Measurements from ENCODE around the gene SLC39A13.

SLC39A13 gene

DNA sequence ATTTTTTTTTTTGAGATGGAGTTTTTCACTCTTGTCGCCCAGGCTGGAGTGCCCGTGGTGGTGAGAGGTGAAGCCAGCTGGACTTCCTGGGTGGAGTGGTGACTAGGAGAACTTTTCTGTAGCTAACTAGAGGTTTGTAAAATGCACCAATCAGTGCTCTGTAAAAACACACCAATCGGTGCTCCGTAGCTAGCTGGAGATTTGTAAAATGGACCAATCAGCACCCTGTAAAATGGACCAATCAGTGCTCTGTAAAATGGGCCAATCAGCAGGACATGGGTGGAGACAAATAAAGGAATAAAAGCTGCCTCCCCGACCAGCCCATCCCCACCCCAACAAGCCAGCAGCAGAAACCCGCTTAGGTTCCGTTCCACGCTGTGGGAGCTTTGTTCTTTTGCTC lies 45.0 kb downstream of the SLC39A13 start:
- DNase-seq (ENCODE audit: low read depth, low spot score) = no peak

DNA sequence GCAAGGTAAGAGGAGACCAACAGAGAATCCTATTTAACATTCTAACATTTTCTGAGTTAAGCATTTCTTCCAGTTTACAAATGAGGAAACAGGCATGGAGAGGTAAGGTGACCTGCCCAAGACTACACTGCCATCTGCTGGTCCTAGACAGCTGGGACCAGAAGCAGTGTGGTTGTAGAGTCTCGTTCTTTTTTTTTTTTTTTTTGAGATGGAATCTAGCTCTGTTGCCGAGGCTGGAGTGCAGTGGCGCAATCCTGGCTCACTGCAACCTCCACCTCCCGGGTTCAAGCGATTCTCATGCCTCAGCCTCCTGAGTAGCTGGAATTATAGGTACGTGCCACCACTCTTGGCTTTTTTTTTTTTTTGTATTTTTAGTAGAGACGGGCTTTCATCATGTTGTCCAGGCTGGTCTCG lies 45.9 kb downstream of the SLC39A13 start:
- peak; percentile 21 for DNase-seq (ENCODE audit: low read depth, low spot score)

DNA sequence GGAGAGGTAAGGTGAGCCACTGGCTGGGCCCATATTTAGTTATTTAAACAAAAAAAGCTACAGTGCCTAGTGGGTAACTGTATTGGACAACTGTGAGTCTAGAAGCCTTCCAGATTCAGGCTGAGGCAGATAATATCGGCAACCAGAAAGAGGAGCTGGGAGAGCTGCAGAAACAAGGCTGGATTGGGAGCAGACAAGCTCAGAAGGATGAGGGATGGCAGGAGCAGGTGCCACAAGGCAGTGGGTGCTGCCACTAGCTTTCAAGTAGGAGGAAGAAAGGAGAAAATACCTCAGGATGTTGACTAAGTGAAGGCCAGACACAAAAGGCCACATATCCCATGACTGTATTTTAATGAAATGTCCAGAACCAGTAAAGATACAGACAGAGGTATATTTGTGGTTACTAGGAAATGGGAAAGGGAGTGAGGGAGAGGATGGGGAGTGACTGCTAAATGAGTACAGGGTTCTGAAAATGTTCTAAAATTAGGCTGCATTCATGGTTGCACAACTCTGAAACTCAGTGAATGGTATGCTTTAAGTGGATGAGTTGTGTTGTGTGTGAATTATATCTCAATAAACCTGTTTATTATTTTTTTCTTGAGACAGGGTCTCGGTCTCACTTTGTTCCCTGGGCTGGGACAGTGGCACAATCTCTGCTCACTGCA lies 52.3 kb downstream of the SLC39A13 start:
- DNase-seq (ENCODE audit: low read depth, low spot score) = no peak

DNA sequence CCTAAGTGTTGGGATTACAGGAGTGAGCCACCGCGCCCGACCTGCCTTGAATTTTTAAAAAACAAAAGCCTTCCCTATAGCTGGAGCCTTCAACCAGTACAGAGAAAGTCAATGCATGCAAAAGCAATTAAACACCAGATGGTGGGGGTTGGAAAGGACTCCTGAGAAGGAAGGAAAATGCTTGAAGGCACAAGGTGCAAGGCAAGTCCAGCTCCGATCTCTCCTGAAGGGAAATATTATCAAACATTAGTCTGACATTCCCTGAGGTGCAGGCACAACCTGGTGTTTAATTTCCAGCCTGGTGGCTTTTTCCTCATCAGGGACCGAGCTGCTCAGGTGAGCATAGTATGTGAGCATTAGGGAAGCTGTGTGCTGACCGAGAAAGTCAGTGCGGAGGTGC lies 53.5 kb downstream of the SLC39A13 start:
- DNase-seq (ENCODE audit: low read depth, low spot score) = no peak

DNA sequence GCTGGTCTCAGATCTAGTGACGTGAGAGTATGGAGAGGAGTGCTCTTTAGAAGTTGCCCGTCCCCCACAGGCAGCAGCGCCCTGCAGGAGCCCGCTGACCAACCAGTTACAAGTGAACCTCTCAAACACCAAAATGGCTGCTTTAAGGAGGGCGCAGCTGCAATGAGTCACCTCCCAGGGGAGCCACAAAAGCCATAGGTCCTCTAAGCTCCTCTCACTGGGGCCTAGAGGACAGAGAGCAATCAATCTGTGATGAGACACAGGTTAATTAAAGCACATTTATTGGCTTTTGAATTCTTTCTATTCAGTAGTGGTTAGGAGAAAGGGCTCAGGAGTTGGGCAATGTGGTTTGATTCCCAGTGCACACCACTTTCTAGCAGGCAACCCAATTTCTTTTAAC lies 56.1 kb downstream of the SLC39A13 start:
- no peak for DNase-seq (ENCODE audit: low read depth, low spot score)

Measured in activated CD4-positive, CD25-positive, alpha-beta regulatory T cell treated with anti-CD3 and anti-CD28 coated beads, Interleukin-2, amount 50 U/mL, for 16 hours (primary cell).